Measurements from ENCODE around the gene KDM5C.
"Not testable (repeated sequence)": the region's sequence is repeated elsewhere in the genome, so short reads cannot be mapped to it uniquely, and the experiment has no call there.

The KDM5C gene

GRCh38 chrX:53188763-53189162 lies 36.2 kb downstream of the KDM5C start:
- DNase-seq = no peak

DNA sequence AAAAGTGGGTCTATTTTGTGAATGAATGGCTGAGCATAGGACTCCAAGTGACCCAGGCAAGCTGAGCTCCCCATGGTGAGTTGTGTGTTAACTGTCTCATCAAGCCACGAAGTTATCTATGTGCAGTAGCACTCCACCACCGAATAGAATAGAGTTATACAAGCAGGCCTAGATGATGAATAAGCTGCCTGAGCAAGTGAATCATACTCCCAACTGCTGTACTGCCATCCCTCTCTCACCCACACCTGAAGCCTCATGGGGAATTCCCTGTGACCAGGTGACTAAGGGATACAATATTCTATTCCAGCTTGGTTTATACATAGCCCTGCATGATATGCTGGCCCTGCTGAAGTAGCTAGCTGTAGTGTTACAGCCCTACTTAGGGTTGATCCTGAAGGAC lies 38.7 kb downstream of the KDM5C start:
- DNase-seq = no peak

- DNase-seq = no peak
Observed at GRCh38 chrX:53184836-53185235, 40.2 kb downstream of the KDM5C start.

- DNase-seq = no peak
Observed at GRCh38 chrX:53171356-53171755, 53.7 kb downstream of the KDM5C start.

- no peak for DNase-seq
Observed at GRCh38 chrX:53166103-53166502, 58.9 kb downstream of the KDM5C start.

DNA sequence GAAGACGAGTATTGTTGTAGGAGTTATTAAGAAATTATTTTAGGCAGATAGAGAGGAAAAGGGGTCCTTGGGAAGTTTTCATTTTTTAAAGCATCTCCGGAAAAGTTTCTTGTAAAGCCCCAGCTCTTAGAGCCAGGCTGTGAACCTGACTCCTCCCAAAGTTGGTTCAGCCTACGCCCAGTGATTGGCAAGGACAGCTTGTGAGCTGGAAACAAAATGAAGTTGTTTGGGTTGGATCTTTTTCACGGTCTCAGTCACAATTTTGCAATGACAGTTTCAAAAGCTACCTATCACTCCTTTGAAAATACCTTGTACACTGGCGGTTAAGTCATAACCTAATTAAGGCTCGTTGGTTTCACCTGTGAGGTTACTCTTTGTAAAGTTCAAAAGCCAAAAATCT lies 60.4 kb downstream of the KDM5C start:
- not testable (repeated sequence) for DNase-seq

GRCh38 chrX:53163436-53163835 lies 61.6 kb downstream of the KDM5C start:
- no peak for DNase-seq

DNA sequence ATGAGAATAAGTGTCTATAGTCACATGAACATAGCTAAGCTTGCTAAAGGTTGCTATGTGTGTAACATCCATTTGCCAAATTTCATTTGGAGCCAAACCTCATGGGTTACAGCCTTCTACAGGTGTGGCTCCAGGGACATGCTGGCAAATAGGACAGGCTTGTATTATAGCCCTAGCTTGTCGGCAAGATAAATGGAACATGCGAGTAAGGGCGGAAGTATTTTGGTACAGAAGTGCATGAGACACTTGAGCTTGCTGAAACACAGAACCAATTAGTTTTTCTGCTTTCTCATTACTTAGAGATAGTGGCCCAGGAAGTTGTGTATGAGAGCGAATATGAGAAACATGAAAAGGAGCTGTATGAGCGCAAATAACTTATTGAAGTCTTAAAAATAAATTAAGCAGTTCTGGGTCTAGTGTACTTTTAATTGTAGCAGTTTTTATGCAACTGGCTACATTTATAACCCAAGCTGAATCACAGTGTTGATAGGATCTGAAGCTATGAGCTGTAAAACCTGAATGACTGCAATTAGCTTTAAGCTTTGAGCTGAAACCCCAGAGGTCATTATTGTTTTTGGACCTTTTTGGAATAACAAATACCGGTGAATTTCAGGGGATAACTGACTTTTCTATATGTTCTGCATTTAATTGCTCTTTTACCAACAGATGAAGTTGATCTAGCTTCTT lies 64.6 kb downstream of the KDM5C start:
- no peak for DNase-seq

GRCh38 chrX:53159184-53159583 lies 65.8 kb downstream of the KDM5C start:
- DNase-seq = no peak

DNA sequence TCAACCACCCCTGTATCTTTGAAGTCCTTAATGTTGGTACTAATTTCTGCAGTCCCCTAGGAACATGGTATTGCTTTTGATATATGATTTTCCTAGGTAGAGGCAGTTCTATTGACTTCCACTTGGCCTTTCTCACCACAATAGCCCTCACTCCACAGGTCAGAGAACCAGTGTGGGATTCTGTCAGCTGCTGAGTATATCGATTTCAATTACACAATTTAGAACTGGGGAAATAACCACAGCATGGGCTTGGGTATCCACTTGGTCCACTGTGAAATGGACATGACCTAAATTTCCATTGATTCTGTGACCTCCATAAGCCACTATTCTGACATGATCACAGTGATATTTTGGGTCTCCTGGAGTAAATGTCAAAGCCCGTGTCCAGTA lies 68.8 kb downstream of the KDM5C start:
- no peak for DNase-seq

DNA sequence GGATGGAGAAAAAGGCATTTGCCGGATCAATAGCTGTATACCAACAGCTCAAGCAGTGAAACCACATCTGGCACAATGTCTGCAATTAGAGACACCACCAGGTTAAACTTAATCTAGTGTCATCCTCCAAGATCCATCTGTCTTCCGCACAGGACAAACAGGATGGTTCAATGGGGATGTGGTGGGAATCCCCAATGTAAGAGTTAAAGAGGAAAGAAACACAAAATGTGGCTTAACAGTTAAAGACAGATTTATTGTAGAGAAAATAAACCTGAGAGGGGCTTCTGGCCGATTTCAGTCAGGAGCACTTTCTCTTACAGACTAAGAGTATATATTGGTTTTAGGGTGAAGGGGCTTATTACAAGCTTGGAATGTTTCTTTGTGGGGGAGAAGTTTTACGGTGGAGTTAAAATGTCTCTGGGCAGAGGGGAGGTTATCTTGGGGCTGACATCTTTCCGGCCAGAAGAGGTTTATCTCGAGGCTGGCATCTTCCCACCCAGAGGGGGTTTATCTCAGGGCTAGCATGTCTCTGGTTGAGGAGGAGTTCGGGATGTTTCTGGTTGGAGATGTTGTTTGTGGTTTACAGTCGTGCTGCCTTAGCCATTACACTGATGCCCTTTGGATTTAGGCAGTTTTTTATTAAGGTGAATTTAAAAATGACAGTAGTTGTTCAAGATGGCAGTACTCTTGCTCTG lies 69.3 kb downstream of the KDM5C start:
- DNase-seq = no peak

DNA sequence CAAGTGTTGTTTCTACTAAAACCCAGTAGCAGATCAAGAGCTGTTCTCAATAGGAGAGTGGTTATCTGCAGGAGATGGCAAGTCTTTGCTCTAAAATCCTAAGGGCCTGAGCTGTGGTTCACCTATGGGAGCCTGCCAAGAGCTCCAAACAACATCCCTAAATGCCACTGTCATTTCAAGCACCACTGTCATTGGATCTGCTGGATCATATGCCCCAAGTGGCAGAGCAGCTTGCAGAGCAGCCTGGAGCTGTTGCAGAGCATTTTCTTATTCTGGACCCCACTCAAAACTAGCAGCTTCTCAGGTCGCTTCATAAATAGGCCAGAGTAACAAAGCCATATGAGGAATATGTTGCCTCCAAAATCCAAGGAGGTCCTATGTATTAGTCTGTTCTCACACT lies 71.4 kb downstream of the KDM5C start:
- no peak for DNase-seq

Data from SHP77 (cell line).